ENCODE data around the gene SAMD10. TPM values are rescaled to one million over a fixed set of nuclear protein-coding genes. Genes with fewer than 3 reads are reported as not detected.

Gene SAMD10
- total and polyA plus RNA-seq, 12 donors, result 1.1 to 8.8 (median 4.4) TPM

GRCh38 chr20:63968136-63968927, 11.1 kb downstream of the SAMD10 start:
- TF ChIP-seq POLR2A (IDR thresholded peaks at IDR 0.05), result no peak
- TF ChIP-seq CTCF (IDR thresholded peaks at IDR 0.05), result no peak
- Histone ChIP-seq H3K27me3 (no peaks in the 10 kb centered on the region), H3K27ac (peak overlapping the region in 3 of 5 donors; percentile 51 to 68 (median 57)), H3K4me3 (peak overlapping the region in 2 of 4 donors; percentile 24 to 92), H3K9me3 (replicated peaks in 1 of 3) (no peaks in the 10 kb centered on the region), H3K4me1 (replicated peaks in 1 of 2) (peaks cover 8 to 20% of the 10 kb centered on the region in 2 donors), H3K36me3 (replicated peaks in 1 of 2) (peaks cover 0 to 26% of the 10 kb centered on the region in 2 donors)
- intact Hi-C loops (cut with DNase I), result no loop called here
- peak in 5 of 7 donors; percentile 9 to 42 (median 24) for DNase-seq
- WGBS, 4 donors, result 74 to 80% (median 76%) methylated on average over 7 to 14 of the region's 14 CpGs

- DNase-seq, result peak in 4 of 7 donors; percentile 8 to 21 (median 17)
- TF ChIP-seq POLR2A (IDR thresholded peaks at IDR 0.05) (no peak), CTCF (IDR thresholded peaks at IDR 0.05) (no peak)
- Histone ChIP-seq H3K9me3 (replicated peaks in 1 of 3) (no peaks in the 10 kb centered on the region), H3K27ac (no peak overlapping the region), H3K4me1 (replicated peaks in 1 of 2) (peaks cover 8 to 20% of the 10 kb centered on the region in 2 donors), H3K36me3 (replicated peaks in 1 of 2) (peaks cover 0 to 34% of the 10 kb centered on the region in 2 donors), H3K27me3 (no peaks in the 10 kb centered on the region), H3K4me3 (no peak overlapping the region)
- intact Hi-C loops (cut with DNase I), result no loop called here
- WGBS, 4 donors, result 89 to 95% (median 91%) methylated on average over 16 to 28 of the region's 28 CpGs
These were observed 11.9 kb downstream of the SAMD10 start for GRCh38 chr20:63967330-63968135.

- H3K9me3 ChIP-seq (replicated peaks in 1 of 3), result no peaks in the 10 kb centered on the region
- no peaks in the 10 kb centered on the region for H3K27me3 ChIP-seq
- H3K4me1 ChIP-seq (replicated peaks in 1 of 2), result peaks cover 8 to 20% of the 10 kb centered on the region in 2 donors
- DNase-seq, result peak in 2 of 7 donors; percentile 21 to 22
- intact Hi-C loops (cut with DNase I), result no loop called here
- H3K4me3 ChIP-seq, result no peak overlapping the region
- H3K36me3 ChIP-seq (replicated peaks in 1 of 2), result peaks cover 0 to 40% of the 10 kb centered on the region in 2 donors
- 86 to 94% (median 93%) methylated on average over 2 to 13 of the region's 13 CpGs for WGBS, 4 donors
- H3K27ac ChIP-seq, result no peak overlapping the region
- TF ChIP-seq CTCF (IDR thresholded peaks at IDR 0.05) (no peak), POLR2A (IDR thresholded peaks at IDR 0.05) (no peak)
These were observed 12.5 kb downstream of the SAMD10 start for GRCh38 chr20:63966944-63967322.

Data from adrenal gland (tissue), 12 donors.